HepG2 (cell line): ENCODE data around the gene ZNF334. TPM values are rescaled to one million over a fixed set of nuclear protein-coding genes. Genes with fewer than 3 reads are reported as not detected.
A peak's percentile ranks its signal among the peaks of the same experiment; 100 is the strongest.

Source experiments
- ATAC-seq: fragments of 200-7000 bp; cut with Tn5 transposase; 3 replicates; pipeline ENCODE4 v1.9.1; 2020; ENCODE audit warnings: mild to moderate bottlenecking, moderate library complexity
- BruUV-seq: library from RNA; stranded (reverse); fragments of 400-500 nt; replicated peaks from 2 replicates; lab custom pipeline; 2021; lab: Mats Ljungman, UMichigan
- CTCF ChIA-PET: fragments of 300-600 bp; formaldehyde crosslinking; extraction: SDS; loops from one replicate; lab custom pipeline; 2021; ENCODE audit warnings: low total read pairs, inconsistent platforms, low intra/inter-chr PET ratio; lab: Yijun Ruan, JAX
- POLR2A ChIA-PET: fragments of 350-600 bp; sonication (Branson Sonifier 250); formaldehyde crosslinking; loops from one replicate; lab custom pipeline; 2020; ENCODE audit warnings: antibody characterized with exemption, inconsistent platforms; lab: Yijun Ruan, JAX
- DNase-seq: peaks from one replicate; pipeline ENCODE4 v3.0.0-alpha.2; 2015; ENCODE audit warnings: low spot score
- FAIRE-seq: peaks from 3 replicates; lab custom pipeline; 2011; peaks lifted over from hg19 to GRCh38; lab: Jason Lieb, UNC
- H2AFZ ChIP-seq: one replicate; pipeline ENCODE4 v1.6.1; 2011; ENCODE audit warnings: low read length, inconsistent platforms
- H3K27ac ChIP-seq: fragments of 300-600 bp; 3 replicates; pipeline ENCODE4 v1.8.0; 2011; ENCODE audit warnings: mixed run types, mild to moderate bottlenecking, mixed read lengths, low read length, inconsistent platforms; ENCODE audit not compliant: insufficient read depth; ENCODE audit errors: extremely low read length
- H3K27me3 ChIP-seq, 2 experiments: fragments of 200-600 bp in 1 of 2; 2 replicates in 1 of 2; 3 replicates in 1 of 2; pipeline versions ENCODE4 v1.6.0 to v1.8.0; 2011; ENCODE audit warnings: low read length in 2 of 2, mild to moderate bottlenecking in 2 of 2, moderate library complexity in 2 of 2, inconsistent platforms in 1 of 2; ENCODE audit not compliant: insufficient read depth in 2 of 2, control insufficient read depth in 1 of 2
- H3K36me3 ChIP-seq, 2 experiments: fragments of 200-600 bp in 1 of 2; replicated peaks in 1 of 2; 2 replicates in 1 of 2; 3 replicates in 1 of 2; pipeline versions ENCODE4 v1.5.1 to v1.8.0; 2011; ENCODE audit warnings: low read length in 2 of 2, inconsistent platforms in 1 of 2; ENCODE audit not compliant: insufficient read depth in 2 of 2, control insufficient read depth in 1 of 2
- H3K4me1 ChIP-seq: 2 replicates; pipeline ENCODE4 v1.5.1; 2012; ENCODE audit warnings: low read length, inconsistent platforms; ENCODE audit not compliant: insufficient read depth
- H3K4me2 ChIP-seq: 2 replicates; pipeline ENCODE4 v1.6.0; 2011; ENCODE audit warnings: low read depth, low read length, inconsistent platforms
- H3K4me3 ChIP-seq, 3 experiments: fragments of 200-600 bp in 1 of 3; sonication (generic), shearing (Covaris generic) in 1 of 3; replicated peaks in 1 of 3; 2 replicates each; pipeline ENCODE4 v1.5.1; 2011 to 2016; ENCODE audit warnings: low read length in 3 of 3, inconsistent platforms in 2 of 3, low read depth in 2 of 3, mild to moderate bottlenecking in 2 of 3, control low read depth in 1 of 3, mixed read lengths in 1 of 3; ENCODE audit not compliant: insufficient read depth in 1 of 3
- H3K79me2 ChIP-seq: one replicate; pipeline ENCODE4 v1.6.1; 2011; ENCODE audit warnings: low read length, inconsistent platforms; ENCODE audit not compliant: insufficient read depth
- H3K9ac ChIP-seq: 2 replicates; pipeline ENCODE4 v1.6.0; 2011; ENCODE audit warnings: mild to moderate bottlenecking, low read depth, low read length, inconsistent platforms; ENCODE audit not compliant: insufficient read depth
- H3K9me3 ChIP-seq: 2 replicates; pipeline ENCODE4 v1.5.1; 2012; ENCODE audit warnings: mild to moderate bottlenecking, low read length
- H4K20me1 ChIP-seq: 2 replicates; pipeline ENCODE4 v1.6.0; 2011; ENCODE audit warnings: inconsistent platforms, mild to moderate bottlenecking, low read length, moderate library complexity; ENCODE audit not compliant: insufficient read depth
- ATF1 ChIP-seq: IDR thresholded peaks from 2 replicates; pipeline ENCODE4 v1.6.1; 2016; ENCODE audit warnings: mild to moderate bottlenecking, control low read depth
- ATRX ChIP-seq: sonication (generic); formaldehyde crosslinking; IDR thresholded peaks from 2 replicates; pipeline ENCODE4 v1.4.0; 2020; ENCODE audit warnings: missing genetic modification reagents, borderline replicate concordance
- DZIP1 ChIP-seq: sonication (generic); formaldehyde crosslinking; IDR thresholded peaks from 2 replicates; pipeline ENCODE4 v1.5.0; 2020; ENCODE audit warnings: mild to moderate bottlenecking, missing genetic modification reagents
- MED8 ChIP-seq: sonication (generic); formaldehyde crosslinking; IDR thresholded peaks from 2 replicates; pipeline ENCODE4 v1.8.1; 2023; ENCODE audit warnings: mild to moderate bottlenecking, missing genetic modification reagents; ENCODE audit not compliant: insufficient replicate concordance
- POLR2AphosphoS2 ChIP-seq: IDR thresholded peaks from 2 replicates; pipeline ENCODE4 v1.6.1; 2011; ENCODE audit warnings: low read depth, low read length, improper control_type of control experiment
- PPARG ChIP-seq: conservative IDR thresholded peaks from 2 replicates; pipeline ENCODE4 v1.6.1; 2016; ENCODE audit warnings: missing biosample characterization, missing genetic modification reagents
- REST ChIP-seq, 2 experiments: IDR thresholded peaks; 2 replicates each; pipeline ENCODE4 v1.6.1; 2011 to 2012; ENCODE audit warnings: low read length in 2 of 2, borderline replicate concordance in 1 of 2, low read depth in 1 of 2, mild to moderate bottlenecking in 1 of 2, moderate library complexity in 1 of 2
- ZFP36 ChIP-seq: fragments of 150-350 bp; IDR thresholded peaks from 2 replicates; pipeline ENCODE4 v1.6.1; 2018; ENCODE audit warnings: borderline replicate concordance, low read length, low read depth; ENCODE audit not compliant: partially characterized antibody
- ZNF276 ChIP-seq: sonication (generic); formaldehyde crosslinking; IDR thresholded peaks from 2 replicates; pipeline ENCODE4 v1.4.0; 2020; ENCODE audit warnings: mild to moderate bottlenecking, low read depth, missing genetic modification reagents
- ZNF562 ChIP-seq: sonication (generic); formaldehyde crosslinking; IDR thresholded peaks from 2 replicates; pipeline ENCODE4 v1.8.0; 2022; ENCODE audit warnings: missing genetic modification reagents, borderline replicate concordance
- WGBS: methylation state at CpG from one replicate; pipeline ENCODE4 v1.1.6; 2017; ENCODE audit warnings: low lambda C conversion rate; 5-methylcytosine and 5-hydroxymethylcytosine counted together
- in situ Hi-C: cut with HindIII; loops from 2 replicates; pipeline ENCODE4 v1.10.0; 2017; ENCODE audit warnings: low pct_unique_long_range_greater_than_20kb; ENCODE audit not compliant: extremely low pct_ligation_motif_present
- intact Hi-C: fragments of 100-400 bp; cut with micrococcal nuclease; formaldehyde crosslinking; loops from one replicate; pipeline ENCODE4 v1.10.0; 2022; ENCODE audit not compliant: unreplicated experiment
- polyA plus RNA-seq, 8 experiments: library from polyadenylated mRNA; depleted of rRNA in 3 of 8; stranded (reverse) in 7 of 8; unstranded in 1 of 8; fragments of >200 nt; fragmentation: Illumina TruSeq in 4 of 8; extraction: Trizol in 4 of 8; gene quantifications; 2 replicates each; pipeline versions ENCODE4 v1.2.1 to v1.2.3, GENCODE V29; 2011 to 2016; ENCODE audit warnings: low read depth in 4 of 8, missing spikeins in 1 of 8, mixed read lengths in 1 of 8; ENCODE audit not compliant: insufficient read depth in 1 of 8
- total RNA-seq, 5 experiments: library from RNA; depleted of rRNA; stranded (reverse); fragments of >200 nt; fragmentation: Illumina TruSeq; extraction: Trizol; gene quantifications; 2 replicates each; pipeline ENCODE4 v1.2.3, GENCODE V29; 2016; ENCODE audit warnings: low read depth in 1 of 5
- TF ChIP-seq, protein P1 (sequence below): sonication (generic); formaldehyde crosslinking; IDR thresholded peaks from 2 replicates; pipeline ENCODE4 v1.8.0; 2022; ENCODE audit warnings: missing genetic modification reagents, mild to moderate bottlenecking, borderline replicate concordance

ZNF334 gene
- total and polyA plus RNA-seq, 2 of the 13 experiments (the other 11 are each of a cell fraction or from before 2014, with no cell fraction given) = 4.8 to 7.8 TPM

DNA sequence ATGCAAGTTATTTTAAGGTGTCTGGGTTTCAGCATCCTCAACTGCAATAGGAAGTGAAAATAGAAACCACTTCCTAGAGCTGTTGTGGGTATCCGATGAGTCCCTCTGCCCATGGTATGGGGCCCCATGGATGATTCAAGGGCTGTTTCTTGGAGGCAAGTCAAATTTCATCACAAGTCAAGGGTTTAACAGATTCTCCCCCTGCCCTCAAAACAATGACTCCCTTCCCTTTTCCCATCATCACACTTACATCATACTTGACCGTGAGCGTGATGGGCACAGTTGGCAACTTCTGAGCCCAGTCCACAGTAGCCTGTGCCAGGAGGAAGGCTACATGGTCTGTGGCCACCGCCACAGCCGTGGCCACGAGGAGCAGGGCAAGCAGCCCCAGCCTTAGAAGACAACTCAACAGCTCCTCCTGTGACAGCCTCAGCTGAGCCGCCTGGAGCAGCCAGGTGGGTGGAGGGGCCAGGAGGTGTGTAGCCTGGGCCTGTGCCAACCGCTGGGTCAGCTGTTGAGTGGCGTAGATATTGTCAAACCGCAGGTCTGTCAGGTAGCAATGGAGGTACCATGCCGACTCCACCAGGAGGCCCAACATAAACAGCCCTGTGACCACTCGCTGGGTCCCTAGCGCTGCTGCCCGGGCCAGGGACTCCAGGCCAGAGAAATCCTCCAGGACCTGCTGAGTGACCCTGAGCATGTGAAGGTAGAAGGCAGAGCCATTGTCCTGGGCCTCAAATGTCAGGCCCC is 31.9 kb upstream of the ZNF334 start (continued):
- no peak for TF ChIP-seq PPARG (CRISPR knock-in tag)

DNA sequence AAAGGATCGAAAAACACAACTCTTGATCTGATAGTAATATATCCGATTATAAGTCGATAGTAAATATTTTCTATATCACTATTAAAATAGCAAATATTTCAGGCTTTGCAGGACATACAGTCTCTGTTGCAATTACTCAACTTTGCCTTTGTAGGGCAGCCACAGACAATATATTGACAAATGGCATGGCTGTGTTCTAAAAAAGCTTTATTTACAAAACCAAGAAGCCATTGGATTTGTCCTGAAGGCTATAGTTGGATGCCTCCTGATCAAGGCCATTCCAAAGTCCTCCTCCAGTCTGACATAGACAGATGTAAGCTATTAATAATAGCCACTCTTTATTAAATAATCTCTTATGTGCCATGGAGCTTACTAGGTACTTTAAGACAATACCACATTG is 31.2 kb upstream of the ZNF334 start:
- POLR2A ChIA-PET = interaction anchor here (1.2 to 2.0 kb wide), 3 partner anchors 14 to 144 kb away, joined by 5 to 7 read pairs (median 5); partner anchors contain the start of gene TP53RK
- Histone ChIP-seq H3K27ac (no peak overlapping the region), H3K79me2 (no peaks in the 10 kb centered on the region), H3K4me3 (no peak overlapping the region), H3K36me3 (no peaks in the 10 kb centered on the region), H2AFZ (no peak overlapping the region), H3K9ac (no peak overlapping the region), H3K27me3 (peaks cover 2 to 15% of the 10 kb centered on the region in 2 experiments; a peak in 3 of 5 replicates), H3K4me1 (peaks cover 31% of the 10 kb centered on the region), H4K20me1 (no peaks in the 10 kb centered on the region), H3K9me3 (no peaks in the 10 kb centered on the region), H3K4me2 (no peak overlapping the region)
- DNase-seq = peak; percentile 39
- in situ Hi-C loops = no loop called here
- no TSS peak for BruUV-seq
- WGBS = 6% methylated on average over 3 of the region's 3 CpGs
- peak; percentile 37 for FAIRE-seq
- ATAC-seq = peak; percentile 21; the same call in 1 of the 3 replicates
- intact Hi-C loops = no loop called here
- CTCF ChIA-PET = interaction anchor here (1.5 to 2.6 kb wide), 2 partner anchors 136 to 155 kb away, joined by 5 to 14 read pairs; no protein-coding TSS in a partner anchor
- TF ChIP-seq DZIP1 (CRISPR knock-in tag) (no peak), ZNF562 (CRISPR knock-in tag) (no peak), ATRX (CRISPR knock-in tag) (no peak), REST (IDR thresholded peaks at IDR 0.05; ENCODE audit: borderline replicate concordance in 1 of 2, low read depth in 1 of 2, low read length in 2 of 2) (no peak), ATF1 (CRISPR knock-in tag) (0 out of 2 replicates have a peak, but pooled peaks have one; percentile 37), ZFP36 (no peak), MED8 (CRISPR knock-in tag) (no peak), POLR2AphosphoS2 (no peak), ZNF276 (CRISPR knock-in tag) (no peak)
- TF ChIP-seq, protein P1, sequence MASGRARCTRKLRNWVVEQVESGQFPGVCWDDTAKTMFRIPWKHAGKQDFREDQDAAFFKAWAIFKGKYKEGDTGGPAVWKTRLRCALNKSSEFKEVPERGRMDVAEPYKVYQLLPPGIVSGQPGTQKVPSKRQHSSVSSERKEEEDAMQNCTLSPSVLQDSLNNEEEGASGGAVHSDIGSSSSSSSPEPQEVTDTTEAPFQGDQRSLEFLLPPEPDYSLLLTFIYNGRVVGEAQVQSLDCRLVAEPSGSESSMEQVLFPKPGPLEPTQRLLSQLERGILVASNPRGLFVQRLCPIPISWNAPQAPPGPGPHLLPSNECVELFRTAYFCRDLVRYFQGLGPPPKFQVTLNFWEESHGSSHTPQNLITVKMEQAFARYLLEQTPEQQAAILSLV (CRISPR knock-in tag) = no peak
